GM23338 (cell line): Measurements from ENCODE around the gene MYO9B. TPM values are rescaled to one million over a fixed set of nuclear protein-coding genes. Genes with fewer than 3 reads are reported as not detected.

Experiments used
- CREB1 ChIP-seq: fragments of 250-450 bp; sonication (Bioruptor Pico); IDR thresholded peaks from 2 replicates; pipeline ENCODE4 v1.5.0; 2020; ENCODE audit warnings: low read depth, mild to moderate bottlenecking, moderate library complexity
- CTCF ChIP-seq, 2 experiments: fragments of 200-600 bp in 1 of 2; sonication (generic) in 1 of 2; conservative IDR thresholded peaks; 2 replicates each; pipeline versions ENCODE4 v1.5.1 to v1.6.1; 2016 to 2017; ENCODE audit warnings: antibody characterized with exemption in 2 of 2, low read depth in 2 of 2, mild to moderate bottlenecking in 2 of 2, moderate library complexity in 1 of 2
- ETS1 ChIP-seq: IDR thresholded peaks from 2 replicates; pipeline ENCODE4 v1.6.1; 2016; ENCODE audit warnings: antibody characterized with exemption
- EZH2 ChIP-seq: fragments of 200-600 bp; sonication (generic); IDR thresholded peaks from one replicate; pipeline ENCODE4 v1.8.0; 2017; ENCODE audit warnings: antibody characterized with exemption, mild to moderate bottlenecking, low read depth; ENCODE audit not compliant: unreplicated experiment
- EZH2phosphoT487 ChIP-seq: fragments of 200-600 bp; sonication (generic); IDR thresholded peaks from one replicate; pipeline ENCODE4 v1.8.1; 2018; ENCODE audit warnings: antibody characterized with exemption; ENCODE audit not compliant: unreplicated experiment
- NANOG ChIP-seq: IDR thresholded peaks from 2 replicates; pipeline ENCODE4 v1.6.1; 2016; ENCODE audit warnings: antibody characterized with exemption, borderline replicate concordance
- POLR2AphosphoS5 ChIP-seq: IDR thresholded peaks from 2 replicates; pipeline ENCODE4 v1.6.1; 2016; ENCODE audit warnings: antibody characterized with exemption, low read depth
- STAT1 ChIP-seq: IDR thresholded peaks from one replicate; pipeline ENCODE4 v1.6.1; 2016; ENCODE audit warnings: antibody characterized with exemption; ENCODE audit not compliant: unreplicated experiment
- ZNF114 ChIP-seq: fragments of 250-450 bp; sonication (Bioruptor Pico); IDR thresholded peaks from 2 replicates; pipeline ENCODE4 v1.5.0; 2020; ENCODE audit warnings: mild to moderate bottlenecking, moderate library complexity
- ZNF331 ChIP-seq: fragments of 250-450 bp; sonication (Bioruptor Pico); IDR thresholded peaks from 2 replicates; pipeline ENCODE4 v1.5.0; 2020; ENCODE audit warnings: low read depth, mild to moderate bottlenecking, moderate library complexity
- ZNF462 ChIP-seq: fragments of 250-450 bp; sonication (Bioruptor Pico); IDR thresholded peaks from 2 replicates; pipeline ENCODE4 v1.5.0; 2020; ENCODE audit warnings: mild to moderate bottlenecking, moderate library complexity
- polyA plus RNA-seq: library from polyadenylated mRNA; unstranded; fragments of >200 nt; fragmentation: Nextera tagmentation; extraction: Ambion mirVana; gene quantifications from 2 replicates; pipeline ENCODE4 v1.2.1, GENCODE V29; 2016
- total RNA-seq: library from RNA; depleted of rRNA; stranded (reverse); fragments of >200 nt; shearing (Covaris generic); gene quantifications from 2 replicates; pipeline ENCODE4 v1.2.3, GENCODE V29; 2014

MYO9B gene
- total and polyA plus RNA-seq, 2 experiments from 2014 or later = 28.7 to 61.3 TPM

- TF ChIP-seq ZNF462 (no peak), CREB1 (no peak), NANOG (no peak), ZNF331 (CRISPR knock-in tag) (no peak), ZNF114 (CRISPR knock-in tag) (no peak), ETS1 (no peak), POLR2AphosphoS5 (no peak), STAT1 (no peak), EZH2 (no peak), EZH2phosphoT487 (no peak), CTCF (conservative IDR thresholded peaks at IDR 0.05; ENCODE audit: low read depth in 2 of 2) (no peak)
These were observed 47.5 kb downstream of the MYO9B start (continued) for GRCh38 chr19:17123041-17123440.
